Trophoblast cell (in vitro differentiated cells and primary cell): ENCODE results near the gene PLCL1.

ENCODE experiments used
- DNase-seq, 2 donors: peaks; one replicate each; pipeline ENCODE4 v3.0.0-alpha.2; 2016
- H2AFZ ChIP-seq: 2 replicates; pipeline ENCODE4 v1.6.1; 2013; ENCODE audit warnings: low read length, moderate library complexity, mild to moderate bottlenecking; ENCODE audit not compliant: insufficient read depth, poor library complexity
- H2AK5ac ChIP-seq: 2 replicates; pipeline ENCODE4 v1.6.1; 2013; ENCODE audit warnings: mild to moderate bottlenecking, low read length
- H2BK120ac ChIP-seq: 2 replicates; pipeline ENCODE4 v1.6.1; 2013; ENCODE audit warnings: low read length, mild to moderate bottlenecking, moderate library complexity; ENCODE audit not compliant: insufficient read depth, poor library complexity
- H2BK12ac ChIP-seq: 2 replicates; pipeline ENCODE4 v1.6.1; 2013; ENCODE audit warnings: mild to moderate bottlenecking, low read length, moderate library complexity
- H2BK5ac ChIP-seq: 2 replicates; pipeline ENCODE4 v1.6.1; 2013; ENCODE audit warnings: low read length, low read depth, moderate library complexity, mild to moderate bottlenecking; ENCODE audit not compliant: poor library complexity
- H3K14ac ChIP-seq: 2 replicates; pipeline ENCODE4 v1.6.1; 2013; ENCODE audit warnings: mild to moderate bottlenecking, low read length
- H3K18ac ChIP-seq: 2 replicates; pipeline ENCODE4 v1.6.1; 2013; ENCODE audit warnings: mild to moderate bottlenecking, low read length
- H3K23ac ChIP-seq: 2 replicates; pipeline ENCODE4 v1.6.1; 2013; ENCODE audit warnings: low read length
- H3K27ac ChIP-seq: 2 replicates; pipeline ENCODE4 v1.5.1; 2013; ENCODE audit warnings: low read depth, mild to moderate bottlenecking, inconsistent platforms, low read length, moderate library complexity
- H3K27me3 ChIP-seq: 2 replicates; pipeline ENCODE4 v1.6.1; 2013; ENCODE audit warnings: inconsistent platforms, mild to moderate bottlenecking, low read length, moderate library complexity; ENCODE audit not compliant: insufficient read depth
- H3K36me3 ChIP-seq, 2 experiments: 1 replicate in 1 of 2; 2 replicates in 1 of 2; pipeline ENCODE4 v1.6.1; 2013; ENCODE audit warnings: low read length in 2 of 2, mild to moderate bottlenecking in 2 of 2, moderate library complexity in 1 of 2; ENCODE audit not compliant: insufficient read depth in 2 of 2, control insufficient read depth in 1 of 2
- H3K4ac ChIP-seq: 2 replicates; pipeline ENCODE4 v1.6.1; 2013; ENCODE audit warnings: low read depth, mild to moderate bottlenecking, low read length, moderate library complexity
- H3K4me1 ChIP-seq, 2 experiments: 1 replicate in 1 of 2; 2 replicates in 1 of 2; pipeline ENCODE4 v1.6.1; 2013; ENCODE audit warnings: low read length in 2 of 2, mild to moderate bottlenecking in 2 of 2, moderate library complexity in 1 of 2; ENCODE audit not compliant: insufficient read depth in 2 of 2, control insufficient read depth in 1 of 2
- H3K4me2 ChIP-seq: 2 replicates; pipeline ENCODE4 v1.6.1; 2013; ENCODE audit warnings: inconsistent platforms, mild to moderate bottlenecking, low read length, moderate library complexity
- H3K4me3 ChIP-seq: 2 replicates; pipeline ENCODE4 v1.5.1; 2013; ENCODE audit warnings: mild to moderate bottlenecking, low read depth, low read length, inconsistent platforms
- H3K79me1 ChIP-seq: one replicate; pipeline ENCODE4 v1.6.1; 2013; ENCODE audit warnings: low read length
- H3K79me2 ChIP-seq: 2 replicates; pipeline ENCODE4 v1.6.1; 2013; ENCODE audit warnings: low read length, mild to moderate bottlenecking; ENCODE audit not compliant: control insufficient read depth, insufficient read depth, poor library complexity
- H3K9ac ChIP-seq: 2 replicates; pipeline ENCODE4 v1.6.1; 2013; ENCODE audit warnings: mild to moderate bottlenecking, low read length
- H3K9me3 ChIP-seq: 2 replicates; pipeline ENCODE4 v1.6.1; 2013; ENCODE audit warnings: low read depth, mild to moderate bottlenecking, control low read depth, inconsistent platforms, low read length; ENCODE audit not compliant: insufficient read depth
- H4K12ac ChIP-seq: 2 replicates; pipeline ENCODE4 v1.6.1; 2013; ENCODE audit warnings: low read depth, mild to moderate bottlenecking, low read length, moderate library complexity
- H4K8ac ChIP-seq: 2 replicates; pipeline ENCODE4 v1.6.1; 2013; ENCODE audit warnings: low read depth, mild to moderate bottlenecking, low read length, moderate library complexity
- H4K91ac ChIP-seq: one replicate; pipeline ENCODE4 v1.6.1; 2013; ENCODE audit warnings: low read depth, mild to moderate bottlenecking, low read length, moderate library complexity
- whole genome bisulfite sequencing: extraction: QIAGEN DNeasy Blood & Tissue Kit; methylation state at CpG from one replicate; pipeline ENCODE4 v1.1.7; 2013; ENCODE audit warnings: missing lambda C conversion rate; ENCODE audit not compliant: insufficient read length, insufficient coverage; ENCODE audit errors: extremely low coverage; 5-methylcytosine and 5-hydroxymethylcytosine counted together

The PLCL1 gene

GRCh38 chr2:197993363-197993762 lies 189.0 kb downstream of the PLCL1 start:
- no peaks in the 10 kb centered on the region for H3K36me3 ChIP-seq
- no peak overlapping the region for H3K9ac ChIP-seq
- H2BK5ac ChIP-seq, result no peak overlapping the region
- H3K23ac ChIP-seq, result no peak overlapping the region
- no peaks in the 10 kb centered on the region for H3K27me3 ChIP-seq
- H3K18ac ChIP-seq, result no peak overlapping the region
- H2BK120ac ChIP-seq, result no peak overlapping the region
- no peak overlapping the region for H3K14ac ChIP-seq
- no peak for DNase-seq
- H4K8ac ChIP-seq, result no peak overlapping the region
- no peaks in the 10 kb centered on the region for H3K9me3 ChIP-seq
- H4K91ac ChIP-seq, result no peak overlapping the region
- no peak overlapping the region for H3K4me3 ChIP-seq
- H2AFZ ChIP-seq, result no peak overlapping the region
- H3K4me1 ChIP-seq, result no peaks in the 10 kb centered on the region
- no peaks in the 10 kb centered on the region for H3K79me2 ChIP-seq
- H3K4ac ChIP-seq, result no peak overlapping the region
- no peak overlapping the region for H3K27ac ChIP-seq
- no peak overlapping the region for H2AK5ac ChIP-seq
- no peaks in the 10 kb centered on the region for H3K79me1 ChIP-seq
- no peak overlapping the region for H2BK12ac ChIP-seq
- no peak overlapping the region for H3K4me2 ChIP-seq
- H4K12ac ChIP-seq, result no peak overlapping the region

GRCh38 chr2:197993830-197994229 lies 189.4 kb downstream of the PLCL1 start:
- no peak for DNase-seq
- Histone ChIP-seq H3K4me2 (no peak overlapping the region), H3K4ac (no peak overlapping the region), H3K9ac (no peak overlapping the region), H4K91ac (no peak overlapping the region), H4K8ac (no peak overlapping the region), H2BK5ac (no peak overlapping the region), H3K27ac (no peak overlapping the region), H3K14ac (no peak overlapping the region), H2BK120ac (no peak overlapping the region), H4K12ac (no peak overlapping the region), H3K36me3 (no peaks in the 10 kb centered on the region), H3K23ac (no peak overlapping the region), H3K18ac (no peak overlapping the region), H3K9me3 (no peaks in the 10 kb centered on the region), H2AFZ (no peak overlapping the region), H3K79me1 (no peaks in the 10 kb centered on the region), H3K27me3 (no peaks in the 10 kb centered on the region), H3K4me1 (no peaks in the 10 kb centered on the region), H2AK5ac (no peak overlapping the region), H3K4me3 (no peak overlapping the region), H3K79me2 (no peaks in the 10 kb centered on the region), H2BK12ac (no peak overlapping the region)
- no CpG with 5 or more reads among the region's 2 CpGs for WGBS

GRCh38 chr2:197994751-197995150 lies 190.4 kb downstream of the PLCL1 start:
- no peaks in the 10 kb centered on the region for H3K4me1 ChIP-seq
- no peaks in the 10 kb centered on the region for H3K79me1 ChIP-seq
- H2AFZ ChIP-seq, result no peak overlapping the region
- no peak overlapping the region for H3K4me3 ChIP-seq
- DNase-seq, result no peak
- no peak overlapping the region for H3K14ac ChIP-seq
- H2AK5ac ChIP-seq, result no peak overlapping the region
- H3K27me3 ChIP-seq, result no peaks in the 10 kb centered on the region
- no peak overlapping the region for H4K12ac ChIP-seq
- H2BK5ac ChIP-seq, result no peak overlapping the region
- H3K18ac ChIP-seq, result no peak overlapping the region
- H3K9ac ChIP-seq, result no peak overlapping the region
- no CpG with 5 or more reads among the region's 1 CpG for WGBS
- no peak overlapping the region for H3K23ac ChIP-seq
- no peak overlapping the region for H4K91ac ChIP-seq
- no peak overlapping the region for H3K27ac ChIP-seq
- no peak overlapping the region for H2BK120ac ChIP-seq
- no peak overlapping the region for H2BK12ac ChIP-seq
- H3K4me2 ChIP-seq, result no peak overlapping the region
- H4K8ac ChIP-seq, result no peak overlapping the region
- no peaks in the 10 kb centered on the region for H3K79me2 ChIP-seq
- no peaks in the 10 kb centered on the region for H3K36me3 ChIP-seq
- H3K4ac ChIP-seq, result no peak overlapping the region
- no peaks in the 10 kb centered on the region for H3K9me3 ChIP-seq

GRCh38 chr2:197996583-197996982 lies 192.2 kb downstream of the PLCL1 start:
- Histone ChIP-seq H3K4ac (no peak overlapping the region), H3K79me2 (no peaks in the 10 kb centered on the region), H3K36me3 (no peaks in the 10 kb centered on the region), H4K91ac (no peak overlapping the region), H2AK5ac (no peak overlapping the region), H3K14ac (no peak overlapping the region), H3K4me3 (no peak overlapping the region), H3K4me2 (no peak overlapping the region), H2BK12ac (no peak overlapping the region), H2BK5ac (no peak overlapping the region), H3K4me1 (no peaks in the 10 kb centered on the region), H3K9ac (no peak overlapping the region), H3K18ac (no peak overlapping the region), H2AFZ (no peak overlapping the region), H3K9me3 (no peaks in the 10 kb centered on the region), H3K27ac (no peak overlapping the region), H4K8ac (no peak overlapping the region), H2BK120ac (no peak overlapping the region), H3K27me3 (no peaks in the 10 kb centered on the region), H4K12ac (no peak overlapping the region), H3K79me1 (no peaks in the 10 kb centered on the region), H3K23ac (peak overlapping the region; percentile 33)
- no peak for DNase-seq
- WGBS, result no CpG with 5 or more reads among the region's 2 CpGs
